ENCODE results near the gene NEK10. TPM values are rescaled to one million over a fixed set of nuclear protein-coding genes. Genes with fewer than 3 reads are reported as not detected.
"Not testable (repeated sequence)": the region's sequence is repeated elsewhere in the genome, so short reads cannot be mapped to it uniquely, and the experiment has no call there.

The NEK10 gene
- total and polyA plus RNA-seq, 2 donors (not counting 3 experiments of a cell fraction or from before 2014, with no cell fraction given), result 0.32 to 5.0 TPM

DNA sequence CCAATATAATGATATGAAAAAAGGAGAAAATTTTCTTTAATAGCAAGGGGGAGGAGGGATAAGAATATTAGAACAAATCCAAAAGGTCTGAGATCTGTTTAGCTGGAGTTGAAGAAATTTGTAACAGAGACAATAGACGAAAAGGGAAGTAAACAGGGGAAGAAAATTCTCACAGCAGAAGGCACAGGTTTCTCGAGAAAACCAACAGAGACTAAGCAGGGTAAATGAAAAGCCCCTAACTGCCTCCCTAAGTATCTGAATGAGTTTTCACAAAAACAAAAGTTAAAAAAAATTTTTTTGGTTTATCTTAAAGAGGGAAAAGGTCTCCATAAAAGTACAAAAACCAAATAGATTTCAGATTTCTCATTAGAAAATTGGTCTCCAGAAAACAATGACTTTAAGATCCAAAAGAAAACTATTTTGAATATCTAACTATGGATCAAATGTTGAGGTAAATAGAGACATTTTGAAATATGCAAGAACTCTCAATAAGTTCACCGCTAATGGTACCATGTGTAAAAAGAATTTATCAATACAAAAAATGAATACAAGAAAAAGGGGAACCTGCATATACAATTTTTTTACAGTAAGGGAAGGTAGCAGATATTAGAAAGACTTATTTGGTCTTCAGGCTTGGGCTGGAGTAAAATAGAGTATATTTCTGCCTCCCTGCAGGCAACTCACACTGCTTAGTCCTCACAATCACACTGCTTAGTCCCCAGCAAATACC, 23.9 kb upstream of the NEK10 start:
- no peak for DNase-seq (ENCODE audit: low read depth, low spot score)
- Histone ChIP-seq H3K4me3 (replicated peaks in 1 of 3; ENCODE audit: insufficient read depth in 1 of 3, low read depth in 1 of 3, low read length in 3 of 3) (no peak overlapping the region), H3K27ac (ENCODE audit: insufficient read depth, low read depth, low read length) (no peak overlapping the region), H2AFZ (ENCODE audit: low read depth, low read length) (no peak overlapping the region), H3K9me3 (replicated peaks; ENCODE audit: control insufficient read depth, insufficient read depth, low read length) (no peaks in the 10 kb centered on the region), H3K9ac (replicated peaks; ENCODE audit: extremely low read depth, insufficient read depth, low read length) (no peak overlapping the region), H3K79me2 (ENCODE audit: control insufficient read depth, insufficient read depth, low read length) (no peaks in the 10 kb centered on the region), H3K27me3 (ENCODE audit: control insufficient read depth in 2 of 2, insufficient read depth in 2 of 2, low read length in 2 of 2) (no peaks in the 10 kb centered on the region), H3K4me1 (ENCODE audit: control insufficient read depth, extremely low read depth, insufficient read depth, low read length) (no peaks in the 10 kb centered on the region), H3K4me2 (ENCODE audit: insufficient read depth, low read length) (no peak overlapping the region), H3K9me1 (replicated peaks; ENCODE audit: control insufficient read depth, extremely low read depth, insufficient read depth, low read length) (no peaks in the 10 kb centered on the region), H4K20me1 (replicated peaks; ENCODE audit: control insufficient read depth, extremely low read depth, insufficient read depth, low read length) (no peaks in the 10 kb centered on the region), H3K36me3 (ENCODE audit: control insufficient read depth in 2 of 2, extremely low read depth in 1 of 2, insufficient read depth in 2 of 2, low read length in 2 of 2) (peaks cover 3 to 26% of the 10 kb centered on the region in 2 experiments)
- no TSS peak for BruUV-seq (replicated peaks)
- no peak for TF ChIP-seq CTCF (IDR thresholded peaks at IDR 0.05; ENCODE audit: extremely low read depth in 1 of 2, insufficient read depth in 1 of 2, low read depth in 1 of 2, low read length in 2 of 2)
- no peak for TF ChIP-seq GATA2 (IDR thresholded peaks at IDR 0.05; ENCODE audit: insufficient read depth, insufficient read length, low read depth, low read length)
- TF ChIP-seq MYC (IDR thresholded peaks at IDR 0.05; ENCODE audit: low read depth, low read length), result no peak
- TF ChIP-seq, protein P1, sequence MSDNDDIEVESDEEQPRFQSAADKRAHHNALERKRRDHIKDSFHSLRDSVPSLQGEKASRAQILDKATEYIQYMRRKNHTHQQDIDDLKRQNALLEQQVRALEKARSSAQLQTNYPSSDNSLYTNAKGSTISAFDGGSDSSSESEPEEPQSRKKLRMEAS (IDR thresholded peaks at IDR 0.05; ENCODE audit: insufficient read depth, insufficient read length), result no peak
- no peak for TF ChIP-seq POLR2A (IDR thresholded peaks at IDR 0.05; ENCODE audit: low read depth, low read length)
- TF ChIP-seq FOS (IDR thresholded peaks at IDR 0.05; ENCODE audit: borderline replicate concordance, insufficient read depth, low read length), result no peak
- no peak for TF ChIP-seq JUN (IDR thresholded peaks at IDR 0.05; ENCODE audit: borderline replicate concordance, insufficient read depth, insufficient read length, low read depth)
- TF ChIP-seq POLR2AphosphoS5 (IDR thresholded peaks at IDR 0.05; ENCODE audit: insufficient read depth, low read depth, low read length), result no peak
- no peak for TF ChIP-seq EZH2 (IDR thresholded peaks at IDR 0.05; ENCODE audit: borderline replicate concordance, low read depth, low read length, severe bottlenecking)
- FAIRE-seq, result no peak
- dilution Hi-C loops (cut with MboI; ENCODE audit: extremely low pct_ligation_motif_present, low sequenced_read_pairs), result no loop called here
- POLR2A ChIA-PET, result no interaction called here
- CTCF ChIA-PET, result no interaction called here
- intact Hi-C loops (cut with micrococcal nuclease), result no loop called here

- BruUV-seq (replicated peaks); intact Hi-C loops (cut with micrococcal nuclease); DNase-seq (ENCODE audit: low read depth, low spot score); H3K4me2 ChIP-seq (ENCODE audit: insufficient read depth, low read length); POLR2A ChIA-PET; dilution Hi-C loops (cut with MboI; ENCODE audit: extremely low pct_ligation_motif_present, low sequenced_read_pairs); H2AFZ ChIP-seq (ENCODE audit: low read depth, low read length); FAIRE-seq; H3K4me1 ChIP-seq (ENCODE audit: control insufficient read depth, extremely low read depth, insufficient read depth, low read length); H3K27me3 ChIP-seq (ENCODE audit: control insufficient read depth in 2 of 2, insufficient read depth in 2 of 2, low read length in 2 of 2); H3K27ac ChIP-seq (ENCODE audit: insufficient read depth, low read depth, low read length); H3K9me1 ChIP-seq (replicated peaks; ENCODE audit: control insufficient read depth, extremely low read depth, insufficient read depth, low read length); H3K9ac ChIP-seq (replicated peaks; ENCODE audit: extremely low read depth, insufficient read depth, low read length); CTCF ChIA-PET; H4K20me1 ChIP-seq (replicated peaks; ENCODE audit: control insufficient read depth, extremely low read depth, insufficient read depth, low read length); H3K4me3 ChIP-seq (replicated peaks in 1 of 3; ENCODE audit: insufficient read depth in 1 of 3, low read depth in 1 of 3, low read length in 3 of 3); H3K9me3 ChIP-seq (replicated peaks; ENCODE audit: control insufficient read depth, insufficient read depth, low read length); H3K79me2 ChIP-seq (ENCODE audit: control insufficient read depth, insufficient read depth, low read length): not testable (repeated sequence)
- peaks cover 3 to 24% of the 10 kb centered on the region in 2 experiments for H3K36me3 ChIP-seq (ENCODE audit: control insufficient read depth in 2 of 2, extremely low read depth in 1 of 2, insufficient read depth in 2 of 2, low read length in 2 of 2)
Measured at GRCh38 chr3:27392414-27392813, 23.2 kb upstream of the NEK10 start.
